Mononuclear cell (primary cell): ENCODE measurements around the gene SLIT3. TPM values are rescaled to one million over a fixed set of nuclear protein-coding genes. Genes with fewer than 3 reads are reported as not detected.

Experiments used
- H3K27me3 ChIP-seq: 2 replicates; pipeline ENCODE4 v1.6.0; 2011; ENCODE audit warnings: low read length, control low read depth; ENCODE audit not compliant: insufficient read depth
- H3K4me1 ChIP-seq: 2 replicates; pipeline ENCODE4 v1.5.1; 2011; ENCODE audit warnings: mild to moderate bottlenecking, low read length, control low read depth; ENCODE audit not compliant: insufficient read depth
- H3K4me3 ChIP-seq: 2 replicates; pipeline ENCODE4 v1.5.1; 2011; ENCODE audit warnings: mild to moderate bottlenecking, low read length, moderate library complexity
- H3K9me3 ChIP-seq: 2 replicates; pipeline ENCODE4 v1.5.1; 2011; ENCODE audit warnings: low read depth, mild to moderate bottlenecking, control low read depth, low read length
- total RNA-seq: library from RNA; depleted of rRNA; stranded (reverse); fragments of >200 nt; gene quantifications from one replicate; pipeline ENCODE4 v1.2.3, GENCODE V29; 2012

Gene SLIT3
- total RNA-seq, 1 donor, result 0.10 TPM

DNA sequence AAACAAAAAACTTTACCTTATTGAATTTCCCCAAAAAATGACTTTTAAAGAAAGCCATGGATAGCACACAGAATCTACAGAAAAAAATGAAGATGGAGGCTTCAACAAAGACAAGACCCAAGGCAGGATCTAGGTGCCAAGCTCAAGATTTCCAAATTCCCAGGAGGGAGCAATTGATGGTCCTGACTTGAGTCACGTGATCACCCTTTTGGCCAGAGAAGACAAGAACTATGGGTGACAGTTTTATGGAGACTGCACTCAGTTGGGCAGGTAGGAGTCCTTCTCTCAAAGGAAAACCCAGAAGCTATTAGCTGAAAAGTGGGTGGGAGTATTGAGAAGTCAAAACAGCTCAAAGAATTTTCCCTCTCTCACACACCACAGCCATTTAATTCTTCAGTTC, 3.2 kb upstream of the SLIT3 start:
- H3K4me3 ChIP-seq, result no peak overlapping the region
- peaks cover 28% of the 10 kb centered on the region for H3K27me3 ChIP-seq
- no peaks in the 10 kb centered on the region for H3K9me3 ChIP-seq
- no peaks in the 10 kb centered on the region for H3K4me1 ChIP-seq

DNA sequence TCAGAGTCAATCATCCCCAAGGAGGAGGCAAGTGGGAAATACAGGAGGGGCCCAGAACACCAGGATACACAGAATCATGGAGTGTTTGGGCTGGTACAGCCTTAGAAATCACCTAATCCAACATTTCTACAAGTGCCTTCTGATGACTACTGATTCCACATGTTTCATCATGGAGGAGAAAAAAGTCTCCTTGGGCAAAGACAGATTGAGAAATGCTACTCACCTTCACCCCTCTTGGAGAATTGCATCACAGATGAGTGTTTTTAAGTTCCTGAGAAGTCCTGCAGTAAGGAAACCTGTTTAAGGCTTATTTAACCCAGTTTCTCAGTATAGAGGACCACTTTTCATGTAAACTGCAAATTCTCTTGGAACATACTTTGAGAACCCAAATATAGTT, 2.2 kb upstream of the SLIT3 start:
- Histone ChIP-seq H3K4me3 (no peak overlapping the region), H3K27me3 (peaks cover 31% of the 10 kb centered on the region), H3K4me1 (no peaks in the 10 kb centered on the region), H3K9me3 (no peaks in the 10 kb centered on the region)

DNA sequence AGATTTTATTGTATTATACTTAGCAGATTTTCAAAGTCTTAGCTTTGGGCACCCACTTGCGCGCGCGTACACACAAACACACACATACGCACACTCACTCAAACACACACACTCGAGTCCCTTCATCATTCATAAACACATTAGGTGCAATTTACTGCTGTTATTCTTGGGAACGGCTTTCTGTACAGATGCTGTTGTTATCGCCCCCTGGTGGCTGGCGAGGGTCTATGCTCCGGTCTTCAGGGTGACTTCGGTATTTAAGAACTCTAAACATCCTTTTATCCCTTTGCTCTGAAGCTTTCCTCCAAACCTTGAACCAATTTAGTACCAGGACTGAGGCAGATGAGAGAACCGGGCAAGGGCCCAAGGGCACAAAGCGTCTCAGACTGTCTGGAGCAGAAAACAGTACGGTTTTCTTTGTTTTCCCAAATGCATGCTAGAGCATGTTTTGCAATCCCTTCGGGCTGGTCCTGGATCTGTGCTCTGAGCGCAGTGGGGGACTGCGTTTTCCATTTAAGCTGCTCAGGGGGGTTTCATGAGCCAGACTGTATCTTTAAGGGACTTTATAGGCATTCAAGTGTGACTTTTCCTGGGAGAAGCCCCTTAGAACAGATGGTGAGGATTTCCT, 1.7 kb upstream of the SLIT3 start:
- Histone ChIP-seq H3K4me3 (no peak overlapping the region), H3K9me3 (no peaks in the 10 kb centered on the region), H3K27me3 (peaks cover 31% of the 10 kb centered on the region), H3K4me1 (no peaks in the 10 kb centered on the region)

DNA sequence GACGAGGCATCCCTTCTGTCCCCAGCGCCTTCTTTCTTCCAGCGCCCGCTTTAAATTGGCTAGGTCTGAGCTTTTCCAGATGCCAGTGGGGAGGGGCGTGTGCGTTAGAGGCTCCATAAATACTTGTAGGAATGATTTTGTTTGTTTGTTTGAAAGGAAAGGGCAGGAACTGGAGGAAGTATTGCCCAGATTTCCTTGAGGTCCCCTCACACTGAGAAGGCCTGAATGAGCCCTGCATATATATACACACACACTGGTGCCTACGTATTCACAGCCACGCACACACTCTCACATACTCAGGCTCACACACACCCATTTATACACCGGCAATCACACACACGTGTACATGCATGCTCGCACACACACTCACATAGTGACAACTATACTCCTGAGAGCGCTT, 1.0 kb upstream of the SLIT3 start:
- no peaks in the 10 kb centered on the region for H3K4me1 ChIP-seq
- H3K4me3 ChIP-seq, result no peak overlapping the region
- H3K9me3 ChIP-seq, result no peaks in the 10 kb centered on the region
- H3K27me3 ChIP-seq, result peaks cover 31% of the 10 kb centered on the region

GRCh38 chr5:169301386-169301934, 521 bp upstream of the SLIT3 start:
- H3K9me3 ChIP-seq, result no peaks in the 10 kb centered on the region
- H3K4me1 ChIP-seq, result no peaks in the 10 kb centered on the region
- no peak overlapping the region for H3K4me3 ChIP-seq
- H3K27me3 ChIP-seq, result peaks cover 31% of the 10 kb centered on the region

DNA sequence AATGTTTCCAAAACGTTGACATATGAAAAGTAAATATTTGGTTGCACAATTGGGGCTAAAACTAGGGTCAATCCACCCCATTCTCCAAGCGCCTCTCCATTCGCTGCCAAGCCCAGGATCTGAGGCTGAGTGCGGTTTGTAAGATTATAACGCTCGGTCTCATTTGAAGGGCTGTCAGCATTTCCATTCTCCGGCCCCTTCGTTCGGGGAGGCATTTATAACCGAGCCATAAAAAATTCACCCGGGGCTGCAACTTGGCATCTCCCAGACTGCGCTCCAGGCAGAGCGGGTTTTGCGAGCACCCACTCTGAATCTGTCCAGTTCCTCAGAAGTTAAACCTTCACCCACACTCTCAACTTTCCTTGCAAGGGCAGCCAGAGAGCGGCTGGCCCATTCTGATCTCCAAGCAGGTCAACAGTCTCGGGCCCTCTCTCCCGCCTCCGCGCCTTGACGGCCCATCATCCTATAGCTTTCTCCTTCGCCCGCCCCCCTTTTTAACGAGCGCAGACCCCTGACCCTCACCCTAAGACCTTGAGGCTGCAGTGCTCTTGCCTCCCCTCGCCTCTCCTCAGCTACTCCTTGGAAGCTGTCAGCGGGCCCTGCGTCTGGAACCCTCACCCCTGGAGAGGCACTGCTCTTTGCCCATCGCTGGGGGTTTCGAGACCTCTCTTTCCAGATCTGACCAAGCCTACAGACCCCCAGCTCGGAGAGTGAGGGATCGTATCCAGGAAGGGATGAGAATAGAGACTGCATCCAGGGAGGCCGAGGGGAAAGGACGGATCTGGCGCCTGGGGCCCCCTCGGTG, 1.1 kb downstream of the SLIT3 start:
- Histone ChIP-seq H3K4me1 (no peaks in the 10 kb centered on the region), H3K9me3 (no peaks in the 10 kb centered on the region), H3K27me3 (peaks cover 31% of the 10 kb centered on the region), H3K4me3 (no peak overlapping the region)

GRCh38 chr5:169299191-169299662, 1.7 kb downstream of the SLIT3 start:
- Histone ChIP-seq H3K4me3 (no peak overlapping the region), H3K9me3 (no peaks in the 10 kb centered on the region), H3K4me1 (no peaks in the 10 kb centered on the region), H3K27me3 (peaks cover 31% of the 10 kb centered on the region)

GRCh38 chr5:169298193-169298592, 2.7 kb downstream of the SLIT3 start:
- Histone ChIP-seq H3K4me1 (no peaks in the 10 kb centered on the region), H3K4me3 (no peak overlapping the region), H3K9me3 (no peaks in the 10 kb centered on the region), H3K27me3 (peaks cover 28% of the 10 kb centered on the region)

DNA sequence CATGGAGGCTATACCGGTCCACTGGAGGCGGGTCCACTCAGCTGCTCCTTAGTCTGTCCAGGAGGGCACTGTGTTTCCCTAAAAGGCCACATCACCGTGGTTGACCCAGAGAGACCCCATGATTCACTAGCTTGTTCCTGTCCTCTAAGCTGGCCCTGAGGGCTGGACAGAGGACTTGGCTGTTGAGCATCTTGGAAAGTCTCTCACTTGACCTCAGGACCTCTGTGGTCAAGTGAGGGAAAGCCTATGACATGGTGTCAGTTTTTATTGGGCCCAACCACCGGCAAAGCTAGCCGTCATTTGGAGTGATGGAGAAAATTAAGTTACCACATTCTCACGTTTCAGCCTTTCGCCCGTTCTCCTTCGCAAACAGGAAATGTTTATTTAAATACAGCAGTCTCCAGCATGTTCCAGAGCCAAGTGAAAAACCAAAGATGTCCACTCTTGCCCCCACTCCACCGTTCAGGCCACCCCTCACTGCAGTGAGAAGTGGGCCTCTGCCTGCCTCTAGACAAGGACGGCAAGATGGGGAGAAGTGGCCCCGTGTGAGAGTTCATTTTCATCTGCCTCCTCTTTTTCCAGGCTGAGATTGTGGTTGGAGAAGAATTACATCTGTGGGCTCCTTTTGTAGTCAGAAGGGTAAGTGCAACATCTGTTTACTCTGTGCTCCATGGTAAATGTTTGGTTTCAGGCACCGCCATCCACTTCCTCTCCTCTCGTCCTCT, 4.4 kb downstream of the SLIT3 start:
- no peak overlapping the region for H3K4me3 ChIP-seq

GRCh38 chr5:169295306-169295705, 5.6 kb downstream of the SLIT3 start:
- no peaks in the 10 kb centered on the region for H3K9me3 ChIP-seq
- H3K4me3 ChIP-seq, result no peak overlapping the region
- H3K27me3 ChIP-seq, result peaks cover 8% of the 10 kb centered on the region
- H3K4me1 ChIP-seq, result no peaks in the 10 kb centered on the region

More for the DNA sequence above, 4.4 kb downstream of the SLIT3 start:
- no peaks in the 10 kb centered on the region for H3K9me3 ChIP-seq
- H3K27me3 ChIP-seq, result peaks cover 11% of the 10 kb centered on the region
- H3K4me1 ChIP-seq, result no peaks in the 10 kb centered on the region

- Histone ChIP-seq H3K27me3 (peaks cover 5% of the 10 kb centered on the region), H3K9me3 (no peaks in the 10 kb centered on the region), H3K4me3 (no peak overlapping the region), H3K4me1 (no peaks in the 10 kb centered on the region)
Measured at GRCh38 chr5:169294621-169295020, 6.3 kb downstream of the SLIT3 start.

DNA sequence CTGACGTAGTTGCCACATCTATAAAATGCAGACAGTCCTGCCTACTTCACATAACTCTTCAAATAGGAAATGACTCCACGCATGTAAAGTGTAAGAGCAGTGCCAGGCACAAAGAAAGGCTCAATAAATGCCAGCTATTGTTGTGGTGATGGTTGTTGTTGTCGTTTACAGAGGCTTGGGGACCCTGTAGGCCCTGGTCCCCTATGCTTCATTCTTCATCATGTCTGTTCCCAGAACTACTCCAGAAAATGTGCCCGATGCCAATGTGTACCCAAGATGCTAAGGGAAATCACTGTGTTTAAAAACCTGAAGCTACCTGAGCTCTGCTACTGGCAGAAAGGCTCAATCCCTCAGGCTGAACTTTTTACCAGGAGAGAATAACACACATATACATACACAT, 9.1 kb downstream of the SLIT3 start:
- Histone ChIP-seq H3K4me3 (no peak overlapping the region), H3K4me1 (no peaks in the 10 kb centered on the region), H3K27me3 (no peaks in the 10 kb centered on the region), H3K9me3 (no peaks in the 10 kb centered on the region)

DNA sequence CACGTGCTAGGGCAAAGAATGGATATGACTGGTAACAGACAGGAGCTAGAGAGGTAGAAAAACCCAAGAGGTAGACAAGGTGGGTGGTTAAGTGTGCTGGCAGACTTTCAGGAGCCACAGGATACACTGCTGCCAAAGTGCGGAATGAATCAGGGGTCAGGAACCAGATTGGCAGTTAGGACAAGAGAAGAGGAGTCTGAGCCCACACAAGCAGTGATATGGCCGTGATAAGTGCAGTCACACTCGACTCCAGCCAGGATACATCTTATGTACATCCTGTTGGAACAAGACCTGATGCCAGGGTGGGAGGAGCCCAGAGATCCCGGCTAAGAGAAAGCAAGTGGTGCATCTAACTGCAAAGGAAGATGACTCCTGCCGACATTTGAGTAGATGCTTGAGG, 10.0 kb downstream of the SLIT3 start:
- H3K4me1 ChIP-seq, result no peaks in the 10 kb centered on the region
- H3K4me3 ChIP-seq, result no peak overlapping the region
- H3K27me3 ChIP-seq, result no peaks in the 10 kb centered on the region
- H3K9me3 ChIP-seq, result no peaks in the 10 kb centered on the region

GRCh38 chr5:169289520-169289919, 11.4 kb downstream of the SLIT3 start:
- no peak overlapping the region for H3K4me3 ChIP-seq
- no peaks in the 10 kb centered on the region for H3K27me3 ChIP-seq
- H3K4me1 ChIP-seq, result no peaks in the 10 kb centered on the region
- no peaks in the 10 kb centered on the region for H3K9me3 ChIP-seq
